GM18505 (cell line): ENCODE measurements around the gene ARMC6.

ENCODE experiments used
- ATAC-seq: cut with Tn5 transposase; IDR thresholded peaks from one replicate; pipeline ENCODE4 v1.9.1; 2021; ENCODE audit not compliant: unreplicated experiment
- POLR2A ChIP-seq: IDR thresholded peaks from 4 replicates; pipeline ENCODE4 v1.6.1; 2011; ENCODE audit warnings: borderline replicate concordance; ENCODE audit not compliant: insufficient read depth, insufficient read length; ENCODE audit errors: extremely low read depth

The ARMC6 gene

GRCh38 chr19:19054315-19054938, 21.0 kb downstream of the ARMC6 start:
- ATAC-seq: no peak
- TF ChIP-seq POLR2A: no peak

GRCh38 chr19:19054939-19055440, 21.6 kb downstream of the ARMC6 start:
- TF ChIP-seq POLR2A: no peak
- no peak for ATAC-seq

GRCh38 chr19:19055701-19056100, 22.3 kb downstream of the ARMC6 start:
- TF ChIP-seq POLR2A: no peak
- ATAC-seq: no peak

GRCh38 chr19:19056636-19057275, 23.4 kb downstream of the ARMC6 start:
- no peak for ATAC-seq
- TF ChIP-seq POLR2A: no peak

GRCh38 chr19:19057317-19057716, 23.9 kb downstream of the ARMC6 start:
- TF ChIP-seq POLR2A: no peak
- ATAC-seq: no peak

- TF ChIP-seq POLR2A: no peak
- ATAC-seq: no peak
Measured at GRCh38 chr19:19057720-19058119, 24.3 kb downstream of the ARMC6 start.

- no peak for TF ChIP-seq POLR2A
- ATAC-seq: no peak
Measured at GRCh38 chr19:19059018-19059836, 25.8 kb downstream of the ARMC6 start.

GRCh38 chr19:19059837-19060611, 26.6 kb downstream of the ARMC6 start:
- no peak for ATAC-seq
- TF ChIP-seq POLR2A: no peak

- no peak for TF ChIP-seq POLR2A
Measured at GRCh38 chr19:19061506-19061905, 28.1 kb downstream of the ARMC6 start.

GRCh38 chr19:19062454-19063182, 29.2 kb downstream of the ARMC6 start:
- no peak for TF ChIP-seq POLR2A
- no peak for ATAC-seq

More at GRCh38 chr19:19061506-19061905, 28.1 kb downstream of the ARMC6 start:
- no peak for ATAC-seq

GRCh38 chr19:19063183-19064097, 30.0 kb downstream of the ARMC6 start, which contains the start of gene SLC25A42:
Gene SLC25A42 (plus strand): TSS chr19:19063994. CDS start chr19:19096125, 32,131 bp downstream.
- TF ChIP-seq POLR2A: peak; percentile 67
- ATAC-seq: peak; percentile 90
